Activated CD4-positive, alpha-beta T cell treated with anti-CD3 and anti-CD28 coated beads for 48 hours (primary cell): ENCODE data around the gene SPEG.
"Not testable (repeated sequence)": the region's sequence is repeated elsewhere in the genome, so short reads cannot be mapped to it uniquely, and the experiment has no call there.

Source experiments
- DNase-seq: peaks from one replicate; pipeline ENCODE4 v3.0.0-alpha.2; 2020

SPEG gene

GRCh38 chr2:219405451-219405850, 29.2 kb upstream of the SPEG start:
- no peak for DNase-seq

GRCh38 chr2:219405958-219406860, 28.4 kb upstream of the SPEG start:
- DNase-seq, result no peak

- no peak for DNase-seq
Observed at GRCh38 chr2:219406861-219407230, 27.8 kb upstream of the SPEG start.

DNA sequence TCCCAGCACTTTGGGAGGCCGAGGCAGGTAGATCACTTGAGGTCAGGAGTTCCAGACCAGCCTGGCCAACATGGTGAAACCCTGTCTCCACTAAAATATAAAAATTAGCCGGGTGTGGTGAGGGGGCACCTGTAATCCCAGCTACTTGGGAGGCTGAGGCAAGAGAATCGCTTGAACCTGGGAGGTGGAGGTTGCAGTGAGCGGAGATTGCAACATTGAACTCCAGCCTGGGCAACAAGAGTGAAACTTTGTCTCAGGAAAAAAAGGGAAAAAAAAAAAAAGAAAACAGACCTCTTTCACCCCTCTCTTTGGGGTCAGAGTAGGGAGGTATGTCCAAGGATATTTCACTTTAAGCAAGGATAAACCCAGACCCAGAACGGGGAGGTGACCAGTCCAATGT, 27.3 kb upstream of the SPEG start:
- DNase-seq, result not testable (repeated sequence)

DNA sequence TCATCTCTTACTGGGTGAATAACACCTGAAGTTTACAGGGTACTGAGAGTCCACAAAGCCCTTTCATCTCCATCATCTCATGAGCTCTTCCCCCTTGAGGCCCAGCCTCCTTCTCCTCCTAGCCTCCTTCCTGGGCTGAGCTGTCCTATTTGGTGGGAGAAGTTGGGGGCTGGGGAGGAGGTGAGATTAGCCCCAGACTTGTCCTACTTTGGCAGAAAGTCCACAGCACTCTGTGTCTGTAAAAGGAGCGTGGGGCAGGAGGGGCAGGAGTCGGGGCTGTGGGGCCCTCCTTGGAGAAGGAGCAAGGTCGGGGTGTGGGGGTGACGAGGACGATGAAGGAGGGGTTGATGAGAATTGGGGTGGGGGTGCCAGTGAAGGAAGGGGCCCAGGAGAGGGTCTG, 26.4 kb upstream of the SPEG start:
- no peak for DNase-seq

DNA sequence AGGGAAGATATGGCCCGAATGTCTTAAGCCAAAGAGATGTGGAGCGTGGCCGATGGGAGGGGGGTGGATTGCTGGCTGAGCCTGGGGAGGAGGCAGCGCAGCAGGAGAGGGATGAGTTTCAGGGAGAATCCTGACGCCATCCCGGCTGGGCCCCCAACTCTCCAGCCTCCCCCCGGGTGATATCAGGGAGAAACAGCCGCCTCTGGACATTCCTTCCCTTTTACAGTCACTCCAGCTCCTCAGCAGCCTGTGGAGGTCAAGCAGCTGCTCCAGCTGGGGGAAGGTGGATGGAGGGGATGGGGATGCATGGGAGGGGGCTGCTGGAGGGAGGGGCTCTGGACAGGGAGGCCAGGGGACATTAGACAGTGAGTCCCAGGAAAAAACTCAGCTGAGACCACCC, 26.0 kb upstream of the SPEG start:
- DNase-seq, result no peak

GRCh38 chr2:219409619-219410018, 25.0 kb upstream of the SPEG start:
- no peak for DNase-seq

DNA sequence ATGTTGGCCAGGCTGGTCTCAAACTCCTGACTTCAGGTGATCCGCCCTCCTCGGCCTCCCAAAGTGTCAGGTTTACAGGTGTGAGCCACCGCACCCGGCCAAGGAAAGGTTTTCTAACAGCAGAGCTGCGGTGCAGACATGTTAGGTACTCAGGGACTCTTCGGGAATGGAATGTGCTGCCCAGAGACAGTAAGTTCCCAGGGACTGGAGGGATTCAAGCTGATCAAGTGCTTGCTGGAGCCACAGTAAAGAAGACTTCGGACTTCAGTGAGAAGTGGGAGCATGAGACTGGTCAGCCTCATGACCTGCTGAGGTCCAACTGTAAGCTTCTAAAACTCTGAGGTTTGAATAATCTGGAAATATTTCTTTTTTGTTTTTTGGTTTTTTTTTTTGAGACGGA, 24.3 kb upstream of the SPEG start:
- DNase-seq, result no peak

DNA sequence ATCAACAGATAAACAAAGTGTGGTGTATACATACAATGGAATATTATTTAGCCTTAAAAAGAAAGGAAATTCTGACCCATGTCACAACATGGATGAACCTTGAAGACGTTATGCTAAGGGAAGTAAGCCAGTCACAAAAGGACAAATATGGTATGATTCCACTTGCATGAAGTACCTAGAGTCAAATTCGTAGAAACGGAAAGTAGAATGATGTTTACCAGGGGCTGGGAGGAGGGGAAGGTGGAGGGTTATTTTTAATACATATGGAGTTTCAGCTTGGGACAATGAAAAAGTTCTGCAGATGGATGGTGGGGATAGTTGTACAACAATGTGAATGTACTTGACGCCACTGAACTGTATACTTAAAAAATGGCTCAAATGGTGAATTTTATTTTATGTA, 19.8 kb upstream of the SPEG start:
- no peak for DNase-seq

GRCh38 chr2:219415580-219416234, 18.9 kb upstream of the SPEG start:
- no peak for DNase-seq

- DNase-seq, result no peak
Observed at GRCh38 chr2:219416235-219416602, 18.4 kb upstream of the SPEG start.

DNA sequence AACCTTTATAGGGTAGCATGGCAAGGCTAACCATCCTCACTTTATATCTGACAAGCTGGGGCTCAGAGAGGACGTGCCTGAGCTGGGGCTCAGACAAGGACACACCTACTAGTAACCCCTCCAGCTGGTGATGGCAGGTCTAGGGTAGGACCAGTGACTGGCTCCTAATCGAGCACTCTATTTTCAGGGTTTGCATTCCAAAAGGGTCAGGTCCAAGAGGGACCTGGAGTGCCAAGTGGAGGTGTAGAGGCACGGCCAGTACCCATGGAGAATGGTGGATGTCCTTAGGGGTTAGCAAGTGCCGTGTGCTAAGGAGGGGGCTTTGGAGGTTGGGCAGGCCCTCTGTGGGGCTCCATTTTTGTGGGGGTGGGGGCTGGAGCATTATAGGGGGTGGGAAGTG, 17.7 kb upstream of the SPEG start:
- no peak for DNase-seq

- no peak for DNase-seq
Observed at GRCh38 chr2:219417374-219417773, 17.3 kb upstream of the SPEG start.

DNA sequence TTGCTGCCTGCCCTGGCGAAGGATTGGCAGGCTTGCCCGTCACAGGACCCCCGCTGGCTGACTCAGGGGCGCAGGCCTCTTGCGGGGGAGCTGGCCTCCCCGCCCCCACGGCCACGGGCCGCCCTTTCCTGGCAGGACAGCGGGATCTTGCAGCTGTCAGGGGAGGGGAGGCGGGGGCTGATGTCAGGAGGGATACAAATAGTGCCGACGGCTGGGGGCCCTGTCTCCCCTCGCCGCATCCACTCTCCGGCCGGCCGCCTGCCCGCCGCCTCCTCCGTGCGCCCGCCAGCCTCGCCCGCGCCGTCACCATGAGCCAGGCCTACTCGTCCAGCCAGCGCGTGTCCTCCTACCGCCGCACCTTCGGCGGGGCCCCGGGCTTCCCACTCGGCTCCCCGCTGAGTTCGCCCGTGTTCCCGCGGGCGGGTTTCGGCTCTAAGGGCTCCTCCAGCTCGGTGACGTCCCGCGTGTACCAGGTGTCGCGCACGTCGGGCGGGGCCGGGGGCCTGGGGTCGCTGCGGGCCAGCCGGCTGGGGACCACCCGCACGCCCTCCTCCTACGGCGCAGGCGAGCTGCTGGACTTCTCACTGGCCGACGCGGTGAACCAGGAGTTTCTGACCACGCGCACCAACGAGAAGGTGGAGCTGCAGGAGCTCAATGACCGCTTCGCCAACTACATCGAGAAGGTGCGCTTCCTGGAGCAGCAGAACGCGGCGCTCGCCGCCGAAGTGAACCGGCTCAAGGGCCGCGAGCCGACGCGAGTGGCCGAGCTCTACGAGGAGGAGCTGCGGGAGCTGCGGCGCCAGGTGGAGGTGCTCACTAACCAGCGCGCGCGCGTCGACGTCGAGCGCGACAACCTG, 16.3 kb upstream of the SPEG start, which contains the start of gene DES:
Gene DES (plus strand): TSS at position 223 of the 857 bp plus-strand sequence. CDS start 86 bp downstream, at position 309.
- DNase-seq, result no peak

GRCh38 chr2:219419012-219419324, 15.7 kb upstream of the SPEG start:
- no peak for DNase-seq

DNA sequence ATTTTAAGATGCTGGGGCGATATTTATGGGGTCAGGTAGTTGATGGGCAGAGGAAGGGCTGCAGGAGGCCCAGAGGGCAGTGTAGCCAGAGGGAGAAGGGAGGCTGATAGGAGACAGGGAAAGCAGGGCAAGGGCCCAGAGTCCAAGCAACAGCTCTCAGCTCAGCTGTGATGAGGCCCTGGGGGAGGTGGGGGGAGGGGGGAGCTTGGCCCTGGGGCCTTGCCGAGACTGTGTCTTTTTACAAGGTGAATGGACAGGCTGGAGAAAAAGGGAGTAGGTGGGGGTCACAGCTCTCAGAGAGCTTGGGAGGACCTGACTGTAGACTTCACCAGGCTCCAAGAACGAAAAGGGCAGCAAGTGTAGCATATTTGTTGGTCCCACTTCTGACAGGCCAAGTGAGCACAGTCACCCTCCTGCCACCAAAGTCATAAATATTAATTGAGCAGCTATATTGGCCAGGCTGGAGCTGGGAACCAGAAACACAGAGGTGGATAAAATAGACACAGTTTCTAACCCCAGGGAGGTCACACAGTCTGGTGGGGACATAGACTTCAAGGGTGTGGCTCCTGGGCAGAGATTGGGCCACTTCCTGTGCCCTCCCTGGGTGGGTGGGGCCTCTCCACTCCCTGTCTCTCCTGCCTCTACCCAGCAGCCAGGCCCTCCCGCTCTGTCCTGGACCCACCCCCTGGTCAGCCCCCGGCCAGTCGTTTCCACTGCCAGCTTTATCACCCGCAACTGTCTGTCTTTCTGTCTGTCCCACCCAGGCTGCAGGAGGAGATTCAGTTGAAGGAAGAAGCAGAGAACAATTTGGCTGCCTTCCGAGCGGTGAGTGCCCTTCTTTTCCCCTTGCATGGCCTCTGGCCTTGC, 15.1 kb upstream of the SPEG start:
- no peak for DNase-seq

- no peak for DNase-seq
Observed at GRCh38 chr2:219420687-219421086, 14.0 kb upstream of the SPEG start.

- no peak for DNase-seq
Observed at GRCh38 chr2:219421323-219421722, 13.3 kb upstream of the SPEG start.

- no peak for DNase-seq
Observed at GRCh38 chr2:219422952-219423534, 11.6 kb upstream of the SPEG start.

DNA sequence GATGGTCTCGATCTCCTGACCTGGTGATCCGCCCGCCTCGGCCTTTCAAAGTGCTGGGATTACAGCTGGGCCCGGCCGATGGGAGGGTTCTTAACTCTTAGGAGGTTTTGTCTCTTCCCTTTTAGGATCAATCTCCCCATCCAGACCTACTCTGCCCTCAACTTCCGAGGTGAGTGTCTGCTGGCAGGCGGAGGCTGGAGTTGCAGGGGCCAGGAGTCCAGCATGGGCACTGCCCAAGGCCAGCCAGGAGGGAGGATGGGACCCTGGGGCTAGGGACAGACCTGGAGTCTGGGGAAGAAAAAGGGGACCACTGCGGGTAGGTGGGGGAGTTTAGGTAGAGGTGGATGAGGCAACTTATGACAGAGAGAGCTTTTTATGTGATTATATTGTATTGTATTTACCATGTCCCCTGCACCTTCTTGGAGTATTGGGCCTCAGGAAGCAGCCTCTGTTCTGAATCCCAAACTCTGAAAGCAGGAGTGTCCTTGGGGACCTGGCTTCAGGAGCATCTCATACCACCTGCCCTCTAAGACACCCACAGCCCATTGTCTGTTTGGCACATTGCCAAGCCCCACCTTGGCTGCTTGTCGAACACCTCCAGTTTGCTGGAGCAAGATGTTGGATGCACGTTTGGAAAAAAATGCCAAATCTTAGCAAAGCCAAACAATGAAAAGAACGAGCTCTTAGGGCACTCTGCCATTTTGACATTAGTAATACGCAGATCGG, 10.8 kb upstream of the SPEG start:
- no peak for DNase-seq

DNA sequence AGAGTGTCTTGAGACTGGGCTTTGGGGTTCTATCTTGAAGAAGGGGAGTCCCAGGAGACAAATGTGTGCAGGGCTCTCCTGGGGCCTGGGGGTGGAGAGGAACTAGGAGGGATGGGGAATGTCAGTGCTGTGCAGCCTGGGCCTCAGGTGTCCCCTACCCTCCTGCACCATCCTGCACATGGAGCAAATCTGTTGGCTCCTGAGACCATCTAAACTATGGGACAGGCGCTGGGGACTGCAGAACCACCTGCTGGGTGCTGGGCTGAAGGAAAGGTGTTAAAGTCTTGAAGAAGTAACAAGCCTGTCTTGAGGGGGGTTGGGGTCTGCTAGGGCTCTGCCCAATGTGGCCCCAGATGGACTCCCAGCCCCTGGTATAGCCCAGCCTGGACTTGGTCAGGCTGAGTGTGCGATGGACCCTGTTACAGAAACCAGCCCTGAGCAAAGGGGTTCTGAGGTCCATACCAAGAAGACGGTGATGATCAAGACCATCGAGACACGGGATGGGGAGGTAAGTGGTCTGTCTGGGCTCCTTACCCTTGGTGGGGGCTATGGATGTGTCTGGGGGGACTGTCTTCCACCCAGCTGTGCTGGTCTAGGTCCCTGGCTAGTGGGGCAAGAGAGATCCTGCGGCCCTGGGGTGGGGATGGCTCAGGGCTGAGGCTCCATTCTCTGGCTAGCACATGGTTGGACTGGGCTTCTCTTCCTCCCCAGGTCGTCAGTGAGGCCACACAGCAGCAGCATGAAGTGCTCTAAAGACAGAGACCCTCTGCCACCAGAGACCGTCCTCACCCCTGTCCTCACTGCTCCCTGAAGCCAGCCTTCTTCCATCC, 9.2 kb upstream of the SPEG start:
- no peak for DNase-seq
